NCI-H1930 (cell line): Measurements from ENCODE around the gene NDUFB3.
"Not testable (repeated sequence)": the region's sequence is repeated elsewhere in the genome, so short reads cannot be mapped to it uniquely, and the experiment has no call there.

Source experiments
- DNase-seq, 2 experiments: peaks; one replicate each; lab custom pipeline; 2025; lab: John Stamatoyannopoulos, UW

Gene NDUFB3

DNA sequence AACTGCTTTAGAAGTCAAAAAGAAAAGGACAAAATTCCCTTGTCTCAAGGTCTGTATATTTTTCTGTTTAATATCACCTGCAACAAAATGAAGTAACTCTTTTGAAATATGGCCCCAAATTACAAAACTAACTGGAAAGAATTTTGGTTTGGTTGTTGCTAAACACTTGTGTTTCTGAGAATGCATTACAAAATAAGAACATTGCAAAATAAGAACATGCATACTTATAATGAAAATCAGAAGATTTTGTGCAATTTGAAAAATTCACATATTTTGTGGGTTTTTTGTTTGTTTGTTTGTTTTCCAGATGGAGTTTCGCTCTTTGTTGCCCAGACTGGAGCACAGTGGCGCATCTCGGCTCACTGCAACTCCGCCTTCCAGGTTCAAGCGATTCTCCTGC lies 21.8 kb downstream of the NDUFB3 start:
- no peak for DNase-seq

DNA sequence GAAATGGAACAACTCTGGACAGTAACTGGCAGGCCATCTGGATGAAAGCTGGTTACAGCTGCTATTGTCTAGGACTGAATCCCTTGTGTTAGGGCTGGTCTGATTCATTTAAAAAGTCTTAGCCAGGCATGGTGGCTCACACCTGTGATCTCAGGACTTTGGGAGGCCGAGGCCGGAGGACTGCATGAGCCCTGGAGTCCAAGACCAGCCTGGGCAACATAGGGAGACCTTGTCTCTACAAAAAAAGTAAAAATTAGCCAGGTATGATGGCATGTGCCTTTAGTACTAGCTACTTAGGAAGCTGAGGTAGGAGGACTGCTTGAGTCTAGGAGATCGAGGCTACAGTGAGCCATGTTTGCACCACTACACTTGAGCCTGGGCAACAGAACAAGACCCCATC lies 28.7 kb downstream of the NDUFB3 start:
- DNase-seq: no peak

DNA sequence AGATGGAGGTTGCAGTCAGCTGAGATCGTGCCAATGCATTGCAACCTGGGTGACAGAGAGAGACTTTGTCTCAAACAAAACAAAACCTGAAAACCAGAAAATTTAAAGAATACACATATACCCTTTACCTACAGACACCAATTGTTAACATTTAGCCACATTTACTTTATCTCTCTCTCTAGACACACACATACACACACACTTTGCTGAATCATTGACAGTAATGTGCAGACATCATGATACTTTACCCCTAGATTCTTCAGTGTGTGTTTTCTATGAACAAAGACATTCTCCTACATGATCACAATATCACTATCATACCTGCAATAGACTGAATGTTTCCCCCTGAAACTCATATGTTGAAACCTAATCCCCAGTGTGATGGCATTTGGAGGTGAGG lies 34.0 kb downstream of the NDUFB3 start:
- DNase-seq: no peak

DNA sequence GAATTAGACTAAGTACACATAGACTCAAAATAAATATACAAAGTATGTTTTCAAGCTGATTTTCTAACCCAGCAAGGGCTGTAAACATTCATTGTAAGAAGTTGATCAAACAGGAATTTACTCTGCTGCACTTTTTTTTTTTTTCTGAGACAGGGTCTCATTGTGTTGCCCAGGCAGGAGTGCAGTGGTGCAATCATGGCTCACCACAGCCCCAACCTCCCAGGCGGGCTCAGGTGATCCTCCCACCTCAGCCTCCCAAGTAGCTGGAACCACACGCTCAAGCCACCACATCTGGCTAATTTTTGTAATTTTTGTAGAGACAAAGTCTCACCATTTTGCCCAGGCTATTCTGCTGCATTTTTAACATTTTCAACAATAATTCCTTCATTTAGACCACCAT lies 35.8 kb downstream of the NDUFB3 start:
- DNase-seq: no peak

DNA sequence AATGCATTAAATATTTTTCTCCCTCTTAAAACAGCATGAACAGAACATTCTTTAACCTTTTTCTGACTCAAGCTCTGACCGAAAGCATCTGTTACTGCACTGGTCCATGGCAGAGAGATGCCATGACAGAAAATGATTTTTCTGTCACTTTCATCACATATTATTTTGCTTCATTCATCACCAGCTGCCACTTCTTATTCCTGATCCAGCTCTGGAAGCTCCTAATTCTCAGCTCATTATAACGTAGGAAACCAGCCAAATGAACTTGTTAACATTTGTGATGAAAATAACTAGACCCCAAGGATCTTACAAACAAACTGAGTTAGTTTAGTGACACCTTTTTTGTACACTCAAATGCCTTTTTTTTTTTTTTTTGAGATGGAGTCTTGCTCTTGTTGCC lies 36.5 kb downstream of the NDUFB3 start:
- DNase-seq: no peak

DNA sequence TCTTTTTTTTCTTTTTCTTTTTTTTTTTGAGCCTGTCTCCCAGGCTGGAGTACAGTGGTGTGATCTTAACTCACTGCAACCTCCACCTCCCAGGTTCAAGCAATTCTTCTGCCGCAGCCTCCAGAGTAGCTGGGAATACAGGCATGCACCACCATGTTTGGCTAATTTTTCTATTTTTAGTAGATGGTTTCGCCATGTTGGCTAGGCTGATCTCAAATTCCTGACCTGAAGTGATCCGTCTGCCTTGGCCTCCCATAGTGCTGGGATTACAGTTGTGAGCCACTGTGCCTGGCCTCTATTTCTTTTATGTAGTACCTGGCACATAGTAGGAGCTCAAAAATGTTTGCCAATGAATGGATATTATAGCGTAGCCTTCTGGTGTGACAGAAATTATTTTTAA lies 37.4 kb downstream of the NDUFB3 start:
- DNase-seq: no peak

DNA sequence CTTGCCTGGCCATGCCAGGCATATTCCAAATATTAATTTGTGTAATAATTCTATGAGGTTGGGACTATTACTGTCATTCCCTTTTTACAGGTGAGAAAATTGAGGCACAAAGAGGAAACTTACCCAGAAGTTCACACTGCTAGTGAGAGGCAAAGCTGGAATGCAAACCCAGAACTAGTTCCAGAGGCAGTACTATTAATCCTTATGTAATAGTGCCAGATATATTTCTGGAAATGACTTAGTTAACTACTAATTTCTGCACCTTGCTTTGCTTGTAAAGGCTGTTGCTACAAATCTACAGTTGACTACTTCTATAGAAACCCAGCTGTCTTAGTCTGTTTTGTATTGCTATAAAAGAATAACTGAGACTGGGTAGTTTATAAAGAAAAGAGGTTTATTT lies 38.8 kb downstream of the NDUFB3 start:
- no peak for DNase-seq

DNA sequence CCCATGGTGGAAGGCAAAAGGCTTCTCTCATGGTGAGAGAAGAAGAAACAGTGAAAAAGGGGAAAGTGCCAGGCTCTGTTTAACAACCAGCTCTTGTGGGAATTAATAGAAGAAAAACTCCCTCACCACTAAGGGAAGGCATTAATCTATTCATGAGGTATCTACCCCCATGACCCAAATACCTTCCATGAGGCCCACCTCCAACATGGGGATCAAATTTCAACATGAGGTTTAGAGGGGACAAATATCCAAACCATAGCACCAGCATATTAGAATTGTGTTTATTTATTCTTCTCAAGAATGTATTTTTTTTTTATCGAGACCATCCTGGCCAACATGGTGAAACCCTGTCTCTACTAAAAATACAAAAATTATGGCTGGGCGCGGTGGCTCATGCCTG lies 39.3 kb downstream of the NDUFB3 start:
- no peak for DNase-seq

DNA sequence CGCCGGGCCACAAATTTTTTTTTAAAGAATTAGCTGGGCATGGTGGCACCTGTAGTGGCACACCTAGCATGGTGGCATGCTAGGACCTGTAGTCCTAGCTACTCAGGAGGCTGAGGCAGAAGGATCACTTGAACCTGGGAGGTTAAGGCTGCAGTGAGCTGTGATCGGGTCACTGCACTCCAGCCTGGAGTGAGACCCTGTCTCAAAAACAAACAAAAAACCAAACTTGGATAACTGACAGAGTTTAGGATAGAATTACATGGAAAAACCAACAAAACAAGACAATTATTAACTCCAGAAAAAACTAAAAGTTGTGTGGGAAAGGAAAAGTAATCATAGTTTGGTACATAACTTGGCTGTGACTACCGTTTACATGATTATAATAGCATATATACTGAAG lies 42.5 kb downstream of the NDUFB3 start:
- DNase-seq: no peak

DNA sequence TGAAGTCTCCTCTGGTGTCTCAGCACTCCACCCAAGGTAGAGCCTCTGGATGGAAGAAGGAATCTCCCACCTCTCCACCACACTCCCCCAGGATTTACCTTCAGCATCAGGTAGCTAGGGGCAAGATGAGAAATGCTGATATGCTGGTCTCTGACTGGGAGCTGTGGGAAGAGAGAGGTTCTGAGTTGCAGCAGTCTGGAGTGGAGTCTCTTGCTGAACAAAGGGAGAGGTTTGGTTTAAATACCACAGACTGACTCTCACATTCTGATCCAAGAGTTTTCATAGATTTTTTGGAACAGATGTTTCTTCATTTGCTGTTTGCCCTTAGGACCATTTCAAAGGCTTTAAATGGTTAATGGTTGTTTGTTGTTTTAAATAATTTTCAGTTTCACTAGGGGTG lies 43.0 kb downstream of the NDUFB3 start:
- DNase-seq: no peak

DNA sequence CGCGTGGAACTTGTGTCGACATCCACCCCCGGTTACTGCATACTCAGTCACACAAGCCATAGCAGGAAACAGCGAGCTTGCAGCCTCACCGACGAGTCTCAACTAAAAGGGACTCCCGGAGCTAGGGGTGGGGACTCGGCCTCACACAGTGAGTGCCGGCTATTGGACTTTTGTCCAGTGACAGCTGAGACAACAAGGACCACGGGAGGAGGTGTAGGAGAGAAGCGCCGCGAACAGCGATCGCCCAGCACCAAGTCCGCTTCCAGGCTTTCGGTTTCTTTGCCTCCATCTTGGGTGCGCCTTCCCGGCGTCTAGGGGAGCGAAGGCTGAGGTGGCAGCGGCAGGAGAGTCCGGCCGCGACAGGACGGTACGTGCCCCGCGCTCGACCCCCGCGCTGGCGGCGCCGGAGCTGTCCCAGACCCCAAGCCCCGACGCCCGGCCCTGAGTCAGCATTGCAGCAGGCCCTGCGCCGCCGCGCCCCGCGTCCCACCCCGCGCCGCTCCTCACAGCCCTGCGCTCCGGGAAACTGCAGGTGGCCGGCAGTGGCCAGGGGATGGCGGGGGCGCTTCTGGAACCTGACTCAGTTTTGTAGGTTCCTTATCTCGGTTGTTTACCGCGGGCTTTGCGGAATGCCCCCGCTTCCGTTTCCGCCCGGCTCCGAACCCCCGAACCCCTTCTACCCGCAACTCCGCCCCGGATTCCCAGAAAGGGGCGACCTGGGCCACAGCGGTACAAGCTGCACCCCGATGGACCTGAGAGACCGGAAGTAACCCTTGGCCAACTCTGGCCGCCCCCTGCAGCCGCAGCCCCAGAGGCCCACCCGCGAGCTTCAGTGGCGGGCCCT lies 44.5 kb downstream of the NDUFB3 start, which contains the start of gene CFLAR:
CFLAR (plus strand) TSS at position 50 of the 844 bp plus-strand sequence. CDS start 13,702 bp downstream, outside the sequence.
- peak; percentile 34 to 61 for DNase-seq

DNA sequence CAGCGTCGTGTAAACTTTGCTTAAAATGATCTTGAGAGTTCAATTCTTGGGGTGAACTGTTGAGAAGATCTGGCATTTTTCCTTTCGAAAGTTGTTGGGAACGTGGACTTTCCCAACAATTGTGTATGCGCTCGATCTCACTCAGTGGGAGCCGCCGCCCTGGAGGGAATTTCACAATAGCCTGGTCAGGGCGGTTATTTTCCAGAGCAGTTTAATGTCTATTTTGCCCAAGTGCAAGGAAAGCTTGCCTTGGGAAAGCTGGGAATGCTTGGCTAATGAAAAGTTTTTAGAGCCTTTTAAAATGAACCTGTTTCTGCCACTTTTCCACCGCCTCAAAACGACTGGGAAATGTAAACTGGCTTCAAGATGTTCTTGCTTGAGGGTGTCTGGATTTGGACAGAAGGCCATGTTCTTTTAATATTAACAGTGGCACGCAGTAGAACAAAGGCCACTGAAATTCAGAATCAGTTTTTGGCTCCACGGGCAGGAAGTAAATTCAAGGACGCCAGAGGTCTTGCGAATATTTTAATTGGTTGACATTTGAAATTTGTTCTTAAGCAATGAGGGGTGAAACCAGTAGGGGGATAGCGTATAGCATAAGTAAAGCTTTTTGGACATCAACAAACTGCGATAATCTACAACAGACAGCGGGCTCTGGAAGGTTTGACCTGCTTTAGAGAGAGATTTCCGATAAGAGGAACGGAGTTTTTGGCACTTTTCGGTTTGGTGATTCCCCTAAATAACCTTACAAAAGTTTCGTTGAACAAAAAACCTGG lies 45.3 kb downstream of the NDUFB3 start:
- DNase-seq: no peak

DNA sequence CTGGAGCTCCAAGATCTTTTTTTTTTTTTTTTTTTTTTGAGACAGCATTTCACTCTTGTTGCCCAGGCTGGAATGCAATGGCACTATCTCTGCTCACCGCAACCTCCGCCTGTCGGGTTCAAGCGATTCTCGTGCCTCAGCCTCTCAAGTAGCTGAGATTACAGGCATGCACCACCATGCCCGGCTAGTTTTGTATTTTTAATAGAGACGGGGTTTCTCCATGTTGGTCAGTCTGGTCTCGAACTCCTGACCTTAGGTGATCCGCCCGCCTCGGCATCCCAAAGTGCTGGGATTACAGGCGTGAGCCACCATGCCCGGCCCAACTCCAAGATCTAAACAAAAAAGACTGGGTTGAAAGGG lies 45.9 kb downstream of the NDUFB3 start:
- DNase-seq: not testable (repeated sequence)

DNA sequence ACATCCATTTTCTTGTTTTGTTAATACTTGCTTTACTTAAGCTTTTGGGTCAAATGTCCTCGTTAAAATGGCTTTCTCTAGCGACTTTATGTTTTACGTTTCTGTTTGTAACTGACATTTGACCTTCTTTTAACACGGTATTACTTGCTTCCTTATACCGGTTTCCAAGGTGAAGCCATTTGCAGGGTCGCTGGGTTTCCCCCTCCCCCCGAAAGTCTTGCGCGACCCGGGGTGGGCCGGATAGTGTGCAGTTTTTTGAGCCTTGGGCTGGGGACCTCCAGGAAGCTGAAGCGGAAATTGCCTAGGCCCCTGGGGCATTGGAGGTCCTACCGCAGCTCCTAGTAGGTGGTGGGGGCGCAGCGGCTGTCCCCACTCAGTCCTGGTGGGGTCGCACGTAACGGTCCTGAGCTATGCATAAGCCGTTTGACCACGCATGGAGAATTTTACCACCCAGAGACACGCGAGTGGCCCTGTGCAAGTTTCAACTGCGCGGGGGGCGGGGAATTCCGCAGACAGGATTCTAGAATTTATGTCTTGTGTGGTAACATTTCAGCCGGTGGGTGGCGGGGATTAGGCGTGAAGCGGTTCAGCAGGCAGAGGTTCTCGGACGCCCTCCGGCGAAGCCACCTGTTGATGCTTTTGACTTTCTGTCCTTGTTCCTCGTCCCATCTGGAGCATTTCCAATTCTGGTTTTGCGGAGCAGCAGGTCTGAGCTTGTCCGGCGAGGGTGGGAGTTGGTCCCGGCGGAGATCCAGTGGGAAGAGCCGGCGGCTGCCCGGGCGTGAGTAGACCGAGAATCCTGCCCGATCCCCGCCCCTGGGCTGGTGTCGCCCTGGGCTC lies 46.5 kb downstream of the NDUFB3 start:
- peak in 1 of 2 experiments; percentile 11 for DNase-seq

DNA sequence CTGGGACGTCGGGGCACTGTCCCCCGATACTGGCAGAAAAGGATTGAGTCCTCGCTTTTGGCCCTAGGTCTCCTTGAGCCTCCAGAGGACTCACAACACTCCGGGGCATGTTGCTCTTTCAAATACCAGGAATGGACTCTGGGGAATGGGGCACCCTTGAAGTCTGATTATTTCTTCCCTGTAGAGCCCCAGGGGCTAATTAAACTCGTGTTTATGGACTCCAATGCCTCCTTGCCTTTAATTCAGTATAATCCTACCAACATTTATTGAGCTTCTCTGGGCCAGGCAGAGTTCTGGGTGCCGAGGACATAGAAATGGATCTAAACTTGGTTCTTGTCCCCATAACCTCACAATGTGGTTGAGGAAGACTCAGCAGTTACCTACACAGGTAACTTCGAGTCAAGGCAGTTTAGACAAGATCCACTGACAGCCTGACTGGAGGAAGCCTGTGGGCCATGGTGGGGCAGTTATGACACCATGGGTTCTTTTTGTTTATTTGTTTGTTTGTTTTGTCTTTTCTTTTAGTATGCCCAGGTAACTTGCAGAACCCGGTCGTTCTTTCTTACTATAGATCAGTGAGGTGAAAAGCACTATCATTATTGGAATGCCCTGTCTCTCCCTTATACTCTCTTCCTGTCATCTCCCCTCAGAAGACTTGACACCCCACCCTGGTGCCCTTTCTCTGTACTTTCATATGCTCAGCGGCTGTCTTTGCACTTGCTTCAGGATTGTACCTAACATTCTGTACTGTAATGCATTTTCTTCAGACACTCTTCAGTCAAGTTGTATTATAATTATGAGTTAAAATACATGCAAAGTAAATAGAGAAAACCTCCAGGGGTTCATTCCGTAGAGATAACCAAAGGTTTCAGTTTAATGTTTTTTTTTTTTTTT lies 47.4 kb downstream of the NDUFB3 start:
- DNase-seq: no peak

DNA sequence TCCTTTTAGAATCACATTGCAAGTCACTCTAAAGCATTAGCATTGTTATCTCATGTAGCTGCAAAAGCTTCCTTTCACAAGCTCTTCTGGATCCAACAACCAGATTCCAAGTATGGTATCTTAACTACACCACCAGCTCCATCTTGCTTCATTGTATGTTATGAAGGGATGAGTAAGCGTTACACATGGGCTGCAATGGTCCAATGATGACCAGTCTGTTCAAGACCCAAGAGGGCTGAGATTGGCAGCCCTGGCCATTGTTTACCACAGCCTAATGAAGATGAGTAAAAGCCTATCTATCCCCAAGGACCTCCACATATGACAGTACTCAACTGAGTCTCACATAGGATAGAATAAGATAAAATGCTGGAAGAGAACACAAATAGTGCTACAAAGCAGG lies 50.5 kb downstream of the NDUFB3 start:
- no peak for DNase-seq

DNA sequence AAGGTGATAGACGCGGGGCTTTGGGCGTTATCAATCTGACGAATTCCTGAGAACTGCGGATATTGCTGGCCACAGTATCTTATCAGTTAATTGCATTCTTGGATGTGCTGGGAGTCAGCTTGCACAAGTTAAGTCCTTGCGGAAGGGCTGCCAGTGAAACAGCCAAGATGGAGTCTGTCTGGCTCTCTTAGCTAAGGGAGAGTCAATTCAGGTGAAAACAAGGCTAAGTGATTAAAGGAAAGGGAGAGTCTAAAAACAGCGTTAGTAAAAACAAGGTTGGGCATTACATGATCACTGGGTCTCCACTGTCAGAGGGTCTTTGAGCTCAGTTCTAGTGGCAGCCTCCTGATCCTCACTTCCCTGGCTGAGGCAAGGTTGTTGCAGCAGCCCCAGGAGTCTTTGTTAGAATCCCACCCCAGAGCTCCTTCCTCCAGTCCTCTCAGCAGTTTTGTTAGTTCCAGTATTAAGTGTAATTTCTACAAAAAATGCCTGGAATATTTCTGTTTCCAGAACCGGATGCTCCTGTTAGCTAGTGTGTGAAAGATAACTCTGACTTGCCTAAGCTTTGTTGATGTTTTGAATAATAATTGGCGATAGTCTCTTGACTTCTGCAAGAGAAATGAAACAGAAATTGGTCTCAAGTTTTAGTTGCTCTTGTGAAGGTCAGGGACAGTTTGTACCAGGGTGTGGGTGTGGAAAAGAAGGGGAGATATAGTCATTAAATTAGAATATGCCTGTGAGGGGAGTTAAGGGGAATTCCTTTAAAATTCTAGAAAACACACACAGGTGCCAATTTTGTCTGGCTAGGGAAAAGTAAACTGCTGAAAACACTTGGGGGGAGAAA lies 54.7 kb downstream of the NDUFB3 start:
- no peak for DNase-seq

DNA sequence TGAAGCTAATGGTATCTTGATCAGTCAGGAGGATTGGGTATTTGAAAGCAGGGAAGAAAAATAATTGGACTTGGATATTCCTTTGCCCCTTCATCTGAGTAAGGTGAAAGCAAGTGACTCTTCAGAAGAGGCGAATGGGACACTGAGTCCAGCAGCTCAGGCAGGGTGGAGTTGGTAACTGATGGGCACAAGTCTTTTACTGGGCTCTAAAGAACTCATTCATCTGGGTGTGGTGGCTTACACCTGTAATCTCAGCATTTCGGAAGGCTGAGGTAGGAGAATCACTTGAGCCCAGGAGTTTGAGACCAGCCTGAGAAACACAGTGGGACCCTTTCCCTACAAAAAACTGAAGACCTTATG lies 55.3 kb downstream of the NDUFB3 start:
- DNase-seq: no peak

DNA sequence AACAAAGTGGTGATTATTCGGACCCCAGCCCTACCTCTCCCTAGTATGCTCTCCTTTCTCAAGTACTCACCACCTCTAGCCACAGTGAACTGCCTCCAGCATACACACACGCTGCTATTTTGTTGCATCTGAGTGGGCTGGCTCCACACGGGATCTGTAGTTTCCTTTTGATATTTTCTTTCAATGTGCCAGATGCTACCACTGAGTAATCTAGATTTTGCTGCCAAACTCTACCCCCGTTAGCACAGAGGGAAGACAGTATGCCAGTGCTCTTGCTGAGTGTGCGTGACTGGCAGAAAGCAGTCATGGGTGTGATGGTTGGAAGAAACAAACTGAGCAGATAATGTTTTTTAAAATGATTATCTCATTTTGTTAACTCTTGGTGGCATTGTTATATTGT lies 55.8 kb downstream of the NDUFB3 start:
- DNase-seq: no peak

DNA sequence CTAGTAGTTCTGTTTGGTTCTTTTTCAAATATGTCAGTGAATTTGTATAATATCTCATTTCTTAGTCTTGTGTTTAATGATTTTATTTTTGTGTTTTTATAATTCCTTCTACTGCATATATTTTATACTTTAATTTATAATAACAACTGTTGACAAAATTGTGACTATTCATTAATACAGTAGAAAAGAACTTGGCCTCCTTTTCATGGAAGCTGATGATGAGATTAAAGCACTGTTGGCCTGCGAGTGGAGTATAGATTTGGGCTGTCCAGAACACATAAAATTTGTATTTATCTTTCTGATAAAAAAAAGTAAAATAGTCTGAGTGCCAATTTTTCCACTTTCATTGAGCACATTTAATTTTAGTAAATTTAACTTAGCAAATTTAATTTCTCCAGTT lies 56.2 kb downstream of the NDUFB3 start:
- no peak for DNase-seq
